ENCODE results near the gene ARPC1B.

ARPC1B gene

DNA sequence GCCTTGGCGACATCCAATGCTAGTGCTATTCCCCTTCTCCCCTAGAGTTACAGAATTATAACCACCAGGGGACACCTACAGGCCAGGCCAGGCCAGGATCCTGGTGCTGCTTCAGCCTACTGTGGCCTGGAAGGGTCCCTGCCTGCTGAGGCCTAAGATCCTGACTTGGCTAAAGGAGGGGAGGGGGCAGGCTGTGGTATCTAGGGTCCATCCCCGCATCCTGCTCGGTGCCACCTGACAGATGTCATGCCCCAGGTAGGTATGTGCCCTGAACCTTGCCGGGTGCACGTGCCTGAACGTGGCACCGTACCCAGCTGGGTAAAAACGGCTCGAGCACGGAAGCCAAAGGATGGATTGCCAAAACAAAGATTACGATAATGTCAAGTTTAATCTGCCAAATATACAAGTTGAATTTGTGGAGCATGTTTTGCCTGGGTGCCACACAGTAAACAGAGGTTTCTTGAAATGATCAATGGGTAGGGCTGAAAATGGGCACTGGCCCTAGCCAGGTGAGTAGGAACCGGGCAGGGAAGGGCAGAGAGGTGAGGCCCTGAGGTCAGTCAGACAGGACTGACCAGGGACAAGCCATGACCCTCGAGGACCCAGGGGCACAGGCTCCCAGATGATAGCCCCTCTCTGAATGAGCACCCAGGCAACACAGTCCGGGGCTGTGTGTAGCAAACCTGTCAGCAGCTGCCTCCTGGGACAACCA lies 21.2 kb downstream of the ARPC1B start:
- Mint-ChIP-seq H3K9me3 (no peaks in the 10 kb centered on the region), H3K27ac (no peak overlapping the region), H3K4me3 (no peak overlapping the region), H3K4me1 (peaks cover 16% of the 10 kb centered on the region), H3K27me3 (ENCODE audit: low read depth) (no peaks in the 10 kb centered on the region), H3K36me3 (ENCODE audit: low read depth) (peaks cover 35% of the 10 kb centered on the region)
- TF ChIP-seq, protein P1, sequence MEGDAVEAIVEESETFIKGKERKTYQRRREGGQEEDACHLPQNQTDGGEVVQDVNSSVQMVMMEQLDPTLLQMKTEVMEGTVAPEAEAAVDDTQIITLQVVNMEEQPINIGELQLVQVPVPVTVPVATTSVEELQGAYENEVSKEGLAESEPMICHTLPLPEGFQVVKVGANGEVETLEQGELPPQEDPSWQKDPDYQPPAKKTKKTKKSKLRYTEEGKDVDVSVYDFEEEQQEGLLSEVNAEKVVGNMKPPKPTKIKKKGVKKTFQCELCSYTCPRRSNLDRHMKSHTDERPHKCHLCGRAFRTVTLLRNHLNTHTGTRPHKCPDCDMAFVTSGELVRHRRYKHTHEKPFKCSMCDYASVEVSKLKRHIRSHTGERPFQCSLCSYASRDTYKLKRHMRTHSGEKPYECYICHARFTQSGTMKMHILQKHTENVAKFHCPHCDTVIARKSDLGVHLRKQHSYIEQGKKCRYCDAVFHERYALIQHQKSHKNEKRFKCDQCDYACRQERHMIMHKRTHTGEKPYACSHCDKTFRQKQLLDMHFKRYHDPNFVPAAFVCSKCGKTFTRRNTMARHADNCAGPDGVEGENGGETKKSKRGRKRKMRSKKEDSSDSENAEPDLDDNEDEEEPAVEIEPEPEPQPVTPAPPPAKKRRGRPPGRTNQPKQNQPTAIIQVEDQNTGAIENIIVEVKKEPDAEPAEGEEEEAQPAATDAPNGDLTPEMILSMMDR (IDR thresholded peaks at IDR 0.05; ENCODE audit: unreplicated experiment in 3 of 3), result no peak

DNA sequence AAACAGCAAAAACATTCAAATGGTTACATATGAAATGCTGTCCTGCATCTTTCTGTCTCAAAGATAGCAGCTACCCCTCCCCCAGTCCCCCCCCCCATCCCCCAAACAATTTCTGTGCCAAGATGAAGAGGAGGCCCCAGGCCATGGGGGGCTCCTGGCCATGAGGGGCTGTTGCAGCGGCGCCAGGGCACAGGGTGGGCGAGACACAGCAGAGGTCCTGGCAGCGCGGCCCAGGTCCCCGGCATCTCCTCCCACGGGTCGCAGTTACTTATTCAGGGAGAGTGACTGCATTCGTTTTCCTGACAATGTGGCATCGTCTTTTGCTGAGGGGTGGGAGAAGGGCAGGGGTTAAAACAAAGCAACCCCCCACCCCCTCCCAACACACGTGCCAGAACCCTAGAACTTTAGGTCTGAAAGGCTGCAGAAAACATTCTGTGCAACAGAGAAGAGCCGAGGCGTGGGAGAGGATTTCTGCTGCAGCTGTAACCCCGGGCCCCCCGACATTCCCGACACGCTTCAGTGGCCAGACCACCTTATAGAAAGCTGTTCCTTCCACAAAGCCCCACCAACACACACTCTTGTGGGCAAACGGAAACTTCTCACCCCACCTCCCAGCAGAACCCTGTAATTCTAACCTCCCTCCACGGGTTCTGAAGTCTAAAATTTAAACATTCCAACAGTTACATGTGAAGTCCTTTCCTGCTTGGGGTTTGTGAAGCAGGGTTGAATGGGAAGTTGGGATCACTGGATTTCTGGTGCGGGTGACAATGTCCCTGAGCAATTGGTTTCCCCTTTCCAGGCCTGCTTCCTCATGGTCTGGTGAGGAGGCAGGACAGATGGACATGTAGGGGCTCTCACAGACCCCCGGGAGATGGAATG lies 22.1 kb downstream of the ARPC1B start:
- Mint-ChIP-seq H3K4me1 (peaks cover 16% of the 10 kb centered on the region), H3K27me3 (ENCODE audit: low read depth) (no peaks in the 10 kb centered on the region), H3K27ac (peak overlapping the region; percentile 32 to 59 (median 52)), H3K9me3 (no peaks in the 10 kb centered on the region), H3K36me3 (ENCODE audit: low read depth) (peaks cover 44% of the 10 kb centered on the region), H3K4me3 (peak overlapping the region in 2 of 3 experiments; percentile 31 to 37)
- TF ChIP-seq, protein P1 (IDR thresholded peaks at IDR 0.05; ENCODE audit: unreplicated experiment in 3 of 3), result no peak

DNA sequence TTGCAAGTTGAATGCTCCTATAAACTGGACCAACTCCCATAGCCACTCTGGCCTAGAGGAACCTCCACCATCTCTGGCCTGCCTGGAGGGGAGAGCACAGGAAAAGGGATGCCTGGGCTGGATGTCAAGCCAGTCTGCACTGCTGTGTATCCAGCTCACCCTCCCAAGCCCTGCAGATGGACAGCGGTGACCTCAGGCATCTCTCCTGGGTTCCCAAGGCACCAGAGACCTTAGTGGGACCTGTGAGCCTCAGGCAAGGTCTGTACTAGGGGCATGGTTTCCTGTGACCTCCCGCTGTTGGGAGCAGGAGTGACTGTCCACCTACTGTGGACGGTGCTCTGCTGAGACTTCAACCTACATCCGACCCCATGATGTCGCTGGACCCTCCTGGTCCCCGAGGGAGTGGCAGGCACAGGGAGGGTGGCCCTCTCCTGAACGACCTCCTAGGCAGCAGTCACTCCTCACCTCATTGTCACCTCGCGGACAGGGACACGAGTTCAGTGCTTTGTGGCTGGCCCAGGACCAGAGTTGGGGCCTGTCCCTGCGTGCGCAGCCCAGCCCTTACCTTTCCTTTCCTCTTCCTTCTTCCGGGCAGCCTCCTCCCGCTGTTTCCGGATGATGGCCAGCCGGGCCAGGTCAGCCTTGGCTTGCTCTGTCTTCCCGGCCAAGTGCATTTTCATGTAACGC lies 22.9 kb downstream of the ARPC1B start:
- TF ChIP-seq, protein P1 (IDR thresholded peaks at IDR 0.05; ENCODE audit: unreplicated experiment in 3 of 3), result no peak
- peaks cover 47% of the 10 kb centered on the region for H3K36me3 Mint-ChIP-seq (ENCODE audit: low read depth)
- H3K4me3 Mint-ChIP-seq, result peak overlapping the region in 1 of 3 experiments; percentile 37
- H3K27me3 Mint-ChIP-seq (ENCODE audit: low read depth), result no peaks in the 10 kb centered on the region
- peak overlapping the region; percentile 32 to 59 (median 52) for H3K27ac Mint-ChIP-seq
- no peaks in the 10 kb centered on the region for H3K9me3 Mint-ChIP-seq
- H3K4me1 Mint-ChIP-seq, result peaks cover 16% of the 10 kb centered on the region

DNA sequence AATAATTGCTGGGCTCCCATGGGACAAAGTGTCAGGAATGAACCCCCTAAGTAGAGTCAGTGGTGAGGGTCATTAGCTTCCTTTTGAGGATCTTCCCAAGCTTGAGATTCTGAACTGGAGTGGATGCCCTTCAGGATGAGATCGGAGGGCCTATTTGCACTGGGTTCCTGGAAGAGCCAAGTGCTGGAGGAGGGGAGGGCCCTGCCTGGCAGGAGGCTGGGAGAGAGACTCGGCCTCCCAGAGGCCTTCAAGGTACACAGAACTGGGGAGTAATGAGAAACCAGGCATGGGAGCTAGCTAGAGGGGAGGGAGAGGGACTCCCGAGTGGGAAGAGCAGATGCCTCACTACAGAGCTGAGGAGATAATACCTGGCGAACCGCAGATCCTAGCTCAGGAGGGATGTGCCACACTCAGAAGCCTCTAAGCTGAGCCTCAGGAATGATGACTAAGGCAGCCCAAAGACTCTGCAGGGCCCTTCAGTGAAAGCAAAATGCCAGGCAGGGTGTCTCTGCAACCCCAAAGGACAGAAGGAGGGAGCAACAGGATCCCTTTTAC lies 24.4 kb downstream of the ARPC1B start:
- Mint-ChIP-seq H3K9me3 (no peaks in the 10 kb centered on the region), H3K36me3 (ENCODE audit: low read depth) (peaks cover 60% of the 10 kb centered on the region), H3K4me3 (no peak overlapping the region), H3K27me3 (ENCODE audit: low read depth) (no peaks in the 10 kb centered on the region), H3K27ac (no peak overlapping the region), H3K4me1 (peaks cover 8% of the 10 kb centered on the region)
- TF ChIP-seq, protein P1 (IDR thresholded peaks at IDR 0.05; ENCODE audit: unreplicated experiment in 3 of 3), result no peak

DNA sequence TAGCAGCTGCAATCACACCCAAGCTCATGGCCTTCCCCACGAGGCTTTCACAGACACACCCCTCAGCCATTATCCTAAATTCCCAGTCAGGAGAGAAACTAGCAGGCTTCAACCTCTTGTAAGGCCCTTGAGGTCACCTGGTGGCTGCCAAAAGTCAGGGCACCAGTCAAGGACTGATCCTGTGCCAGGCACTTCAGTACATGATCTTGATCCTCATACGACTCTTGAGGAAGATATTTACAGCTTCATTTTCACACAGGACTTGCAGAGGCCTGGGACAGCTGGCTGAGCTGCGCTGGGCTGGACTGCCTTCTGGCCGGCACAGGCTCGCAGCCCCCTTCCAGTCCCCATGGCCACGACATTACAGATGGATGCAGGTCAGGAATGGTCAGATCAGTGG lies 25.1 kb downstream of the ARPC1B start:
- Mint-ChIP-seq H3K27ac (no peak overlapping the region), H3K36me3 (ENCODE audit: low read depth) (peaks cover 64% of the 10 kb centered on the region), H3K4me1 (peaks cover 12% of the 10 kb centered on the region), H3K4me3 (no peak overlapping the region), H3K9me3 (no peaks in the 10 kb centered on the region), H3K27me3 (ENCODE audit: low read depth) (no peaks in the 10 kb centered on the region)
- TF ChIP-seq, protein P1 (IDR thresholded peaks at IDR 0.05; ENCODE audit: unreplicated experiment in 3 of 3), result no peak
